ENCODE data around the gene HID1.
"Not testable (repeated sequence)": the region's sequence is repeated elsewhere in the genome, so short reads cannot be mapped to it uniquely, and the experiment has no call there.

HID1 gene

GRCh38 chr17:74972107-74972972, at the start of gene HID1:
HID1 (minus strand) TSS chr17:74972759; CDS start chr17:74972656, 103 bp downstream.
- peak; percentile 70 to 79 for DNase-seq (ENCODE audit: low read depth in 1 of 2, low spot score in 1 of 2)

- no peak for DNase-seq (ENCODE audit: low read depth in 1 of 2, low spot score in 1 of 2)
Measured at GRCh38 chr17:75020331-75021110, 48.0 kb upstream of the HID1 start.

GRCh38 chr17:75019710-75020109, 47.2 kb upstream of the HID1 start:
- no peak for DNase-seq (ENCODE audit: low read depth in 1 of 2, low spot score in 1 of 2)

- DNase-seq (ENCODE audit: low read depth in 1 of 2, low spot score in 1 of 2) = no peak
Measured at GRCh38 chr17:75019146-75019545, 46.6 kb upstream of the HID1 start.

- DNase-seq (ENCODE audit: low read depth in 1 of 2, low spot score in 1 of 2) = no peak
Measured at GRCh38 chr17:75013092-75013559, 40.6 kb upstream of the HID1 start.

- peak; percentile 61 to 72 for DNase-seq (ENCODE audit: low read depth in 1 of 2, low spot score in 1 of 2)
Measured at GRCh38 chr17:75012346-75013091, 40.0 kb upstream of the HID1 start, which contains the start of gene MRPL58. MRPL58 (plus strand) TSS chr17:75012670; CDS start chr17:75012687, 17 bp downstream.

- no peak for DNase-seq (ENCODE audit: low read depth in 1 of 2, low spot score in 1 of 2)
Measured at GRCh38 chr17:75012096-75012345, 39.5 kb upstream of the HID1 start.

GRCh38 chr17:75011401-75012095, 39.0 kb upstream of the HID1 start:
- no peak for DNase-seq (ENCODE audit: low read depth in 1 of 2, low spot score in 1 of 2)

- no peak for DNase-seq (ENCODE audit: low read depth in 1 of 2, low spot score in 1 of 2)
Measured at GRCh38 chr17:75010683-75011400, 38.3 kb upstream of the HID1 start.

- DNase-seq (ENCODE audit: low read depth in 1 of 2, low spot score in 1 of 2) = no peak
Measured at GRCh38 chr17:75009139-75009724, 36.7 kb upstream of the HID1 start.

GRCh38 chr17:75008373-75008772, 35.8 kb upstream of the HID1 start:
- DNase-seq (ENCODE audit: low read depth in 1 of 2, low spot score in 1 of 2) = no peak

GRCh38 chr17:75006653-75007052, 34.1 kb upstream of the HID1 start:
- DNase-seq (ENCODE audit: low read depth in 1 of 2, low spot score in 1 of 2) = no peak

GRCh38 chr17:75006084-75006483, 33.5 kb upstream of the HID1 start:
- not testable (repeated sequence) for DNase-seq (ENCODE audit: low read depth in 1 of 2, low spot score in 1 of 2)

- DNase-seq (ENCODE audit: low read depth in 1 of 2, low spot score in 1 of 2) = no peak
Measured at GRCh38 chr17:75005291-75005690, 32.7 kb upstream of the HID1 start.

- no peak for DNase-seq (ENCODE audit: low read depth in 1 of 2, low spot score in 1 of 2)
Measured at GRCh38 chr17:75004371-75004770, 31.8 kb upstream of the HID1 start.

GRCh38 chr17:75003957-75004355, 31.4 kb upstream of the HID1 start:
- DNase-seq (ENCODE audit: low read depth in 1 of 2, low spot score in 1 of 2) = no peak

- DNase-seq (ENCODE audit: low read depth in 1 of 2, low spot score in 1 of 2) = no peak
Measured at GRCh38 chr17:75003070-75003956, 30.8 kb upstream of the HID1 start.

- no peak for DNase-seq (ENCODE audit: low read depth in 1 of 2, low spot score in 1 of 2)
Measured at GRCh38 chr17:75001915-75002843, 29.6 kb upstream of the HID1 start.

All from stimulated activated CD4-positive, alpha-beta T cell treated with anti-CD3 and anti-CD28 coated beads, Interleukin-15, amount 100 ng/mL, for 1 hour (primary cell).